Hepatocyte (in vitro differentiated cells): Measurements from ENCODE around the gene XPO4. TPM values are rescaled to one million over a fixed set of nuclear protein-coding genes. Genes with fewer than 3 reads are reported as not detected.
"Not testable (repeated sequence)": the region's sequence is repeated elsewhere in the genome, so short reads cannot be mapped to it uniquely, and the experiment has no call there.

Experiments
- DNase-seq: peaks from one replicate; pipeline ENCODE4 v3.0.0-alpha.2; 2016; ENCODE audit warnings: low spot score
- H2AFZ ChIP-seq: fragments of 200-600 bp; sonication (generic); 2 replicates; pipeline ENCODE4 v1.6.0; 2016; ENCODE audit warnings: antibody characterized with exemption, mild to moderate bottlenecking
- H3K27ac ChIP-seq: fragments of 200-600 bp; sonication (generic); 2 replicates; pipeline ENCODE4 v1.5.1; 2016; ENCODE audit warnings: mild to moderate bottlenecking
- H3K27me3 ChIP-seq: fragments of 200-600 bp; sonication (generic); 2 replicates; pipeline ENCODE4 v1.6.1; 2016
- H3K36me3 ChIP-seq: fragments of 200-600 bp; sonication (generic); replicated peaks from 2 replicates; pipeline ENCODE4 v1.5.1; 2016; ENCODE audit warnings: low read depth; ENCODE audit not compliant: insufficient read depth
- H3K4me1 ChIP-seq: fragments of 200-600 bp; sonication (generic); 2 replicates; pipeline ENCODE4 v1.5.1; 2016; ENCODE audit warnings: mild to moderate bottlenecking, moderate library complexity; ENCODE audit not compliant: insufficient read depth
- H3K4me2 ChIP-seq: fragments of 200-600 bp; sonication (generic); 2 replicates; pipeline ENCODE4 v1.6.0; 2016
- H3K4me3 ChIP-seq: fragments of 200-600 bp; sonication (generic); 2 replicates; pipeline ENCODE4 v1.5.1; 2016; ENCODE audit warnings: mild to moderate bottlenecking
- H3K79me2 ChIP-seq: fragments of 200-600 bp; sonication (generic); 2 replicates; pipeline ENCODE4 v1.6.0; 2017; ENCODE audit warnings: mild to moderate bottlenecking
- H3K9me2 ChIP-seq: fragments of 200-600 bp; sonication (generic); replicated peaks from 2 replicates; pipeline ENCODE4 v1.6.0; 2017; ENCODE audit warnings: mild to moderate bottlenecking; ENCODE audit not compliant: insufficient read depth
- H3K9me3 ChIP-seq: fragments of 200-600 bp; sonication (generic); 2 replicates; pipeline ENCODE4 v1.5.1; 2016; ENCODE audit warnings: low read depth, mild to moderate bottlenecking
- H4K20me1 ChIP-seq: fragments of 200-600 bp; sonication (generic); 2 replicates; pipeline ENCODE4 v1.6.0; 2016; ENCODE audit warnings: mild to moderate bottlenecking; ENCODE audit not compliant: insufficient read depth, poor library complexity, severe bottlenecking
- EZH2 ChIP-seq: fragments of 200-600 bp; sonication (generic); IDR thresholded peaks from 2 replicates; pipeline ENCODE4 v1.6.1; 2016; ENCODE audit warnings: antibody characterized with exemption, mild to moderate bottlenecking, borderline replicate concordance
- EZH2phosphoT487 ChIP-seq: fragments of 200-600 bp; sonication (generic); IDR thresholded peaks from one replicate; pipeline ENCODE4 v1.6.1; 2018; ENCODE audit warnings: antibody characterized with exemption, mild to moderate bottlenecking, low read depth, moderate library complexity; ENCODE audit not compliant: unreplicated experiment, severe bottlenecking
- WGBS: methylation state at CpG from one replicate; pipeline ENCODE4 v1.1.6; 2016; ENCODE audit warnings: low lambda C conversion rate; ENCODE audit errors: missing lambda C conversion rate; 5-methylcytosine and 5-hydroxymethylcytosine counted together
- polyA plus RNA-seq: library from polyadenylated mRNA; unstranded; fragments of >200 nt; fragmentation: Nextera tagmentation; extraction: Ambion mirVana; gene quantifications from 2 replicates; pipeline ENCODE4 v1.2.1, GENCODE V29; 2016
- total RNA-seq: library from RNA; depleted of rRNA; stranded (reverse); fragments of >200 nt; gene quantifications from 2 replicates; pipeline ENCODE4 v1.2.3, GENCODE V29; 2014
- TF ChIP-seq, protein P1 (sequence below): fragments of 200-600 bp; sonication (generic); IDR thresholded peaks from 2 replicates; pipeline ENCODE4 v1.5.1; 2016; ENCODE audit warnings: antibody characterized with exemption, mild to moderate bottlenecking; ENCODE audit not compliant: poor library complexity

The XPO4 gene
- total and polyA plus RNA-seq, 2 experiments from 2014 or later: 3.4 to 20.7 TPM

GRCh38 chr13:20891034-20891433, 11.5 kb downstream of the XPO4 start:
- H4K20me1 ChIP-seq: peaks cover 19% of the 10 kb centered on the region
- H3K79me2 ChIP-seq: peaks cover 100% of the 10 kb centered on the region
- H3K27ac ChIP-seq: no peak overlapping the region
- H3K36me3 ChIP-seq: no peaks in the 10 kb centered on the region
- no peaks in the 10 kb centered on the region for H3K9me2 ChIP-seq
- H3K27me3 ChIP-seq: no peaks in the 10 kb centered on the region
- TF ChIP-seq EZH2 (no peak), EZH2phosphoT487 (no peak)
- no peaks in the 10 kb centered on the region for H3K4me1 ChIP-seq
- WGBS: 97% methylated on average over 3 of the region's 3 CpGs
- H3K4me2 ChIP-seq: no peak overlapping the region
- no peak overlapping the region for H2AFZ ChIP-seq
- no peak for DNase-seq
- no peaks in the 10 kb centered on the region for H3K9me3 ChIP-seq
- H3K4me3 ChIP-seq: no peak overlapping the region

DNA sequence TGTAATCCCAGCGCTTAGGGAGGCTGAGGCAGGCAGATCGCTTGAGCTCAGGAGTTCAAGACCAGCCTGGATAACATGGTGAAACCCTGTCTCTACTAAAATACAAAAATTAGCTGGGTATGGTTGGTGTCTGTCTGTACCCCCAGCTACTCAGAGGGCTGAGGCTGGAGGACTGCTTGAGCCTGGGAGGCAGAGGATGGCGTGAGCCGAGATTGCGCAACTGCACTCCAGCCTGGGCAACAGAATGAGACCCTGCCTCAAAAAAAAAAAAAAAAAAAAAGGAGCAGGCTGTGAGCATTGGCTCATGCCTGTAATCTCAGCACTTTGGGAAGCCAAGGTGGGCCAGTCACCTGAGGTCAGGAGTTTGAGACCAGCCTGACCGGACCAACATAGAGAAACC, 12.0 kb downstream of the XPO4 start:
- WGBS: 100% methylated on average over 6 of the region's 6 CpGs
- H3K9me3 ChIP-seq, H2AFZ ChIP-seq, H3K27ac ChIP-seq, H3K4me3 ChIP-seq, H3K4me2 ChIP-seq, H3K27me3 ChIP-seq, H3K9me2 ChIP-seq, H3K36me3 ChIP-seq, DNase-seq, H3K4me1 ChIP-seq: not testable (repeated sequence)
- peaks cover 100% of the 10 kb centered on the region for H3K79me2 ChIP-seq
- peaks cover 22% of the 10 kb centered on the region for H4K20me1 ChIP-seq

DNA sequence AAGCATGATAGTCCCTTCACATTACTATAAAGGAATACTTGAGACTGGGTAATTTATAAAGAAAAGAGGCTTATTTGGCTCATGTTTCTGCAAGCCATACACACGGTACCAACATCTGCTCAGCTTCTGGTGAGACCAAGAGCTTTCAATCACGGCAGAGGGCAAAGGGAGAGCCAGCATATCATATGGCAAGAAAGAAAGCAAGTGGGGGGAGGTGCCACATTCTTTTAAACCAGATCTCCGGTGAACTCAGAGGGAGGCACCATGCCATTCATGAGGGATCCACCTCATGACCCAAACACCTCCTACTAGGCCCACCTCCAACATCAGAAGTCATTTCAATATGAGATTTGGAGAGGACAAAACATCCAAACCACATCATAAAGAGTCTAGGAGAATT, 20.3 kb downstream of the XPO4 start:
- H3K36me3 ChIP-seq: no peaks in the 10 kb centered on the region
- 58% methylated on average over 3 of the region's 3 CpGs for WGBS
- H3K9me3 ChIP-seq: no peaks in the 10 kb centered on the region
- no peak for DNase-seq
- H3K9me2 ChIP-seq: no peaks in the 10 kb centered on the region
- H4K20me1 ChIP-seq: peaks cover 21% of the 10 kb centered on the region
- TF ChIP-seq EZH2phosphoT487: no peak
- no peak for TF ChIP-seq EZH2
- TF ChIP-seq, protein P1, sequence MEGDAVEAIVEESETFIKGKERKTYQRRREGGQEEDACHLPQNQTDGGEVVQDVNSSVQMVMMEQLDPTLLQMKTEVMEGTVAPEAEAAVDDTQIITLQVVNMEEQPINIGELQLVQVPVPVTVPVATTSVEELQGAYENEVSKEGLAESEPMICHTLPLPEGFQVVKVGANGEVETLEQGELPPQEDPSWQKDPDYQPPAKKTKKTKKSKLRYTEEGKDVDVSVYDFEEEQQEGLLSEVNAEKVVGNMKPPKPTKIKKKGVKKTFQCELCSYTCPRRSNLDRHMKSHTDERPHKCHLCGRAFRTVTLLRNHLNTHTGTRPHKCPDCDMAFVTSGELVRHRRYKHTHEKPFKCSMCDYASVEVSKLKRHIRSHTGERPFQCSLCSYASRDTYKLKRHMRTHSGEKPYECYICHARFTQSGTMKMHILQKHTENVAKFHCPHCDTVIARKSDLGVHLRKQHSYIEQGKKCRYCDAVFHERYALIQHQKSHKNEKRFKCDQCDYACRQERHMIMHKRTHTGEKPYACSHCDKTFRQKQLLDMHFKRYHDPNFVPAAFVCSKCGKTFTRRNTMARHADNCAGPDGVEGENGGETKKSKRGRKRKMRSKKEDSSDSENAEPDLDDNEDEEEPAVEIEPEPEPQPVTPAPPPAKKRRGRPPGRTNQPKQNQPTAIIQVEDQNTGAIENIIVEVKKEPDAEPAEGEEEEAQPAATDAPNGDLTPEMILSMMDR: no peak
- H3K4me3 ChIP-seq: no peak overlapping the region
- no peak overlapping the region for H3K4me2 ChIP-seq
- peaks cover 97% of the 10 kb centered on the region for H3K79me2 ChIP-seq
- H3K4me1 ChIP-seq: no peaks in the 10 kb centered on the region
- no peaks in the 10 kb centered on the region for H3K27me3 ChIP-seq
- no peak overlapping the region for H2AFZ ChIP-seq
- H3K27ac ChIP-seq: no peak overlapping the region

DNA sequence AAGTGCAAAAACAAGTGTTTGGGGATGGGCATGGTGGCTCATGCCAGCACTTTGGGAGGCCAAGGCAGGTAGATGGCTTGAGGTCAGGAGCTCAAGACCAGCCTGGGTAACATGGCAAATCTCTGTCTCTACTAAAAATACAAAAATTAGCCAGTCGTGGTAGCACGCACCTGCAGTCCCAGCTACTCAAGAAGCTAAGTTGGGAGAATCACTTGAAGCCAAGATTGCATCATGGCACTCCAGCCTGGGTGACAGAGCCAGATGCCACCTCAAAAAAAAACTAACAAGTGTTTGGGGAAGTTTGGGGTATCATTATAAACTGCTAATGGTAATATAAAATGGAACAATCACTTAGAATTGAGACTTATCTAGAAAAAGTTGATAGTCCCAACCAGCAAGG, 24.6 kb downstream of the XPO4 start:
- 100% methylated on average over 2 of the region's 2 CpGs for WGBS
- no peak overlapping the region for H3K4me2 ChIP-seq
- TF ChIP-seq, protein P1: no peak
- TF ChIP-seq EZH2: no peak
- no peak for TF ChIP-seq EZH2phosphoT487
- H3K36me3 ChIP-seq: no peaks in the 10 kb centered on the region
- H3K9me2 ChIP-seq: no peaks in the 10 kb centered on the region
- no peak overlapping the region for H3K27ac ChIP-seq
- no peak overlapping the region for H2AFZ ChIP-seq
- H3K27me3 ChIP-seq: no peaks in the 10 kb centered on the region
- no peaks in the 10 kb centered on the region for H3K9me3 ChIP-seq
- no peak overlapping the region for H3K4me3 ChIP-seq
- H4K20me1 ChIP-seq: peaks cover 15% of the 10 kb centered on the region
- H3K4me1 ChIP-seq: no peaks in the 10 kb centered on the region
- DNase-seq: no peak
- H3K79me2 ChIP-seq: peaks cover 94% of the 10 kb centered on the region

- peaks cover 17% of the 10 kb centered on the region for H4K20me1 ChIP-seq
- WGBS: 98% methylated on average over 5 of the region's 5 CpGs
- not testable (repeated sequence) for H3K36me3 ChIP-seq, H3K4me3 ChIP-seq, H2AFZ ChIP-seq, H3K27me3 ChIP-seq, H3K4me1 ChIP-seq, H3K9me3 ChIP-seq, DNase-seq, H3K27ac ChIP-seq, H3K4me2 ChIP-seq, H3K9me2 ChIP-seq
- H3K79me2 ChIP-seq: peaks cover 95% of the 10 kb centered on the region
Measured at GRCh38 chr13:20876802-20877201, 25.7 kb downstream of the XPO4 start.

DNA sequence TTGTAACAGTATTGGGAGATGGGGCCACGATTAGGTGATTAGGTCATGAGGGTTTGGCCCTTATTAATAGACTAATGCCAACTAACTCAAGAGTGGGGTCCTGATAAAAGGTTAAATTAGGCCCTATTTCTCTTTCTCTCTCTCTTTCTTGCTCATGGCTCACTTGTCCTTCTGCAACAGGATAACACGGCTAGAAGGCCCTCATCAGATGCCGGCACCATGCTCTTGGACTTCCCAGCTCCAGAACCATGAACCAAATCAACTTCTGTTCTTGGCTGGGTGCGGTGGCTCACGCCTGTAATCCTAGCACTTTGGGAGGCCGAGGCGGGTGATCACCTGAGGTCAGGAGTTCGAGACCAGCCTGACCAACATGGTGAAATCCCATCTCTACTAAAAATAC, 28.1 kb downstream of the XPO4 start:
- not testable (repeated sequence) for H3K27me3 ChIP-seq, H3K27ac ChIP-seq, H3K4me1 ChIP-seq, H3K4me2 ChIP-seq, H3K9me3 ChIP-seq, H3K4me3 ChIP-seq, H3K9me2 ChIP-seq, DNase-seq, H3K36me3 ChIP-seq, H2AFZ ChIP-seq
- peaks cover 91% of the 10 kb centered on the region for H3K79me2 ChIP-seq
- 98% methylated on average over 8 of the region's 8 CpGs for WGBS
- H4K20me1 ChIP-seq: peaks cover 17% of the 10 kb centered on the region
